GM19035 (cell line): Measurements from ENCODE around the gene TPM4.
A peak's percentile ranks its signal among the peaks of the same experiment; 100 is the strongest.
"Not testable (repeated sequence)": the region's sequence is repeated elsewhere in the genome, so short reads cannot be mapped to it uniquely, and the experiment has no call there.

Experiments used
- ATAC-seq: cut with Tn5 transposase; IDR thresholded peaks from one replicate; pipeline ENCODE4 v1.9.1; 2021; ENCODE audit not compliant: unreplicated experiment

TPM4 gene

GRCh38 chr19:16076154-16076957, at the start of gene TPM4:
TPM4 (plus strand) TSS chr19:16076495; CDS start chr19:16076566, 71 bp downstream.
- ATAC-seq: peak; percentile 59

GRCh38 chr19:16026756-16027155, 49.5 kb upstream of the TPM4 start:
- ATAC-seq: no peak

- no peak for ATAC-seq
Measured at GRCh38 chr19:16027528-16027927, 48.8 kb upstream of the TPM4 start.

- not testable (repeated sequence) for ATAC-seq
Measured at GRCh38 chr19:16030155-16030554, 46.1 kb upstream of the TPM4 start.

GRCh38 chr19:16030964-16031871, 45.1 kb upstream of the TPM4 start:
- no peak for ATAC-seq

- no peak for ATAC-seq
Measured at GRCh38 chr19:16031872-16032200, 44.5 kb upstream of the TPM4 start.

GRCh38 chr19:16032509-16033135, 43.7 kb upstream of the TPM4 start:
- ATAC-seq: no peak

- no peak for ATAC-seq
Measured at GRCh38 chr19:16033136-16033530, 43.2 kb upstream of the TPM4 start.

- no peak for ATAC-seq
Measured at GRCh38 chr19:16033721-16034120, 42.6 kb upstream of the TPM4 start.

- no peak for ATAC-seq
Measured at GRCh38 chr19:16034180-16034579, 42.1 kb upstream of the TPM4 start.

- no peak for ATAC-seq
Measured at GRCh38 chr19:16034958-16035560, 41.2 kb upstream of the TPM4 start.

GRCh38 chr19:16035601-16036297, 40.5 kb upstream of the TPM4 start:
- no peak for ATAC-seq

GRCh38 chr19:16036397-16036925, 39.8 kb upstream of the TPM4 start:
- no peak for ATAC-seq

- ATAC-seq: no peak
Measured at GRCh38 chr19:16036941-16037340, 39.4 kb upstream of the TPM4 start.

- ATAC-seq: no peak
Measured at GRCh38 chr19:16037424-16038195, 38.7 kb upstream of the TPM4 start.

- no peak for ATAC-seq
Measured at GRCh38 chr19:16038196-16038695, 38.0 kb upstream of the TPM4 start.

- no peak for ATAC-seq
Measured at GRCh38 chr19:16039081-16039480, 37.2 kb upstream of the TPM4 start.

- ATAC-seq: no peak
Measured at GRCh38 chr19:16039545-16039944, 36.8 kb upstream of the TPM4 start.

GRCh38 chr19:16040642-16041041, 35.7 kb upstream of the TPM4 start:
- ATAC-seq: no peak
